Measurements from ENCODE around the gene CHCHD6. TPM values are rescaled to one million over a fixed set of nuclear protein-coding genes. Genes with fewer than 3 reads are reported as not detected.

Gene CHCHD6
- total and polyA plus RNA-seq, 2 of the 4 experiments (the other 2 are of a cell fraction): 18.8 to 28.9 TPM

DNA sequence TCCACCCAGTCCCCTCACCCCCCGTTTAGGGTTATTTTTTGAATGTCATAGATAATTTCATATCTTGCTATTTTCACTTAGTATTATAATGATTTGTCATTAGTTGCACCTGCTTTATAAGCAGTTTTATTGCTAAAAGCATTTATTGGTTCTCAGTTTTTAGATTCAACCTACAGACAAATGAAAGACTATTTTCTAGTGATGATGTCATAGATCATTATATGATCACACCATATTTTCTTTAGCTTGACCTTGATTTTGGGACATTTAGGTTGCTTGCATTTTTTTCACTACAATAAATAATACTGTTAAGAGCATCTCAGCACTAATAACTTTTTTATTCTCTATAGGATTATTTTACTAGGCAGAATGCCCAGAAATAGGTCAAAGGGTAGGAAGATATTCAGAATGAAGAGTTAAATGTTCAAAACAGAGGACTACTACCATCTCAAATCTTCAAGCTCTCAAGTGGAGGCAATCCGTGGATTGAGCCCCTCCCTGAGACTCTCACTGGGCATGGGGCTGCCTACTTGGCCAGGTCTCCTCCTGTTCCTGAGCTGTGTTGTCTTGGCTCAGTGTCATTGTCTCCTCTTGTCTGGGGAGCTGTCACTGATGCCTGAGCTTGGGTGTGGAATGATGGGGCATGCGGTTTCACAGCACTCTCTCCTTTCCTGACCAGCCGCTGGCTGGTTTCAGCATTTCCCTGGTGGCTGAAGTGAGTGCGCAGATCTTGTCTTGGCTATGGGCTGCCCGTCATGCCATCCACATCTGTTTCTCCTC lies 28.4 kb downstream of the CHCHD6 start:
- in situ Hi-C loops (cut with MboI; ENCODE audit: low sequenced_read_pairs): no loop called here
- BruUV-seq (replicated peaks): no TSS peak
- H4K5ac ChIP-seq (ENCODE audit: low read depth, low read length): no peak overlapping the region
- H3K9me1 ChIP-seq (ENCODE audit: insufficient read depth, low read length): peaks cover 12% of the 10 kb centered on the region; the same call in 1 of the 2 replicates
- no peak overlapping the region for H3K18ac ChIP-seq (ENCODE audit: low read depth, low read length)
- ATAC-seq (ENCODE audit: low read depth) (peak; percentile 61), DNase-seq (peak; percentile 52)
- peaks cover 2% of the 10 kb centered on the region; the same call in 1 of the 2 replicates for H3K4me1 ChIP-seq (ENCODE audit: control insufficient read depth, insufficient read depth, low read length)
- no peak overlapping the region for H3K4me3 ChIP-seq (ENCODE audit: insufficient read depth, low read depth, low read length)
- H2BK20ac ChIP-seq (ENCODE audit: low read depth, low read length): no peak overlapping the region
- H3K23ac ChIP-seq (ENCODE audit: low read depth, low read length): no peak overlapping the region
- peaks cover 4% of the 10 kb centered on the region for H3K36me3 ChIP-seq (ENCODE audit: control insufficient read depth, insufficient read depth, low read length)
- H4K91ac ChIP-seq (ENCODE audit: insufficient read depth, low read depth, low read length): no peak overlapping the region
- no peaks in the 10 kb centered on the region; a peak in 1 of 4 replicates for H3K79me1 ChIP-seq (ENCODE audit: low read depth in 1 of 2, low read length in 2 of 2)
- intact Hi-C loops (cut with micrococcal nuclease): no loop called here
- H2AK9ac ChIP-seq (replicated peaks; ENCODE audit: low read depth, low read length, poor library complexity): peak overlapping the region; percentile 89
- no peak overlapping the region for H2BK120ac ChIP-seq (ENCODE audit: low read depth, low read length)
- H4K8ac ChIP-seq (ENCODE audit: low read depth in 2 of 2, low read length in 2 of 2): no peak overlapping the region
- no peak overlapping the region for H3K4me2 ChIP-seq (ENCODE audit: low read depth, low read length)
- no peak overlapping the region for H2AFZ ChIP-seq (replicated peaks; ENCODE audit: low read length, poor library complexity)
- H3K27me3 ChIP-seq (ENCODE audit: control insufficient read depth, insufficient read depth, low read length): no peaks in the 10 kb centered on the region
- H3K56ac ChIP-seq (ENCODE audit: extremely low read depth, insufficient read depth, low read length): no peak overlapping the region
- dilution Hi-C loops (cut with HindIII; ENCODE audit: low sequenced_read_pairs, unreplicated experiment): no loop called here
- H4K20me1 ChIP-seq (ENCODE audit: insufficient read depth, low read length): no peaks in the 10 kb centered on the region
- H2AK5ac ChIP-seq (ENCODE audit: low read depth, low read length): no peak overlapping the region
- TF ChIP-seq CHD1 (IDR thresholded peaks at IDR 0.05; ENCODE audit: low read depth, low read length) (no peak), RFX5 (IDR thresholded peaks at IDR 0.05; ENCODE audit: low read depth, low read length) (no peak), RCOR1 (IDR thresholded peaks at IDR 0.05; ENCODE audit: insufficient replicate concordance, low read length) (no peak), FOS (IDR thresholded peaks at IDR 0.05; ENCODE audit: low read depth, low read length) (no peak)
- TF ChIP-seq, protein P1, sequence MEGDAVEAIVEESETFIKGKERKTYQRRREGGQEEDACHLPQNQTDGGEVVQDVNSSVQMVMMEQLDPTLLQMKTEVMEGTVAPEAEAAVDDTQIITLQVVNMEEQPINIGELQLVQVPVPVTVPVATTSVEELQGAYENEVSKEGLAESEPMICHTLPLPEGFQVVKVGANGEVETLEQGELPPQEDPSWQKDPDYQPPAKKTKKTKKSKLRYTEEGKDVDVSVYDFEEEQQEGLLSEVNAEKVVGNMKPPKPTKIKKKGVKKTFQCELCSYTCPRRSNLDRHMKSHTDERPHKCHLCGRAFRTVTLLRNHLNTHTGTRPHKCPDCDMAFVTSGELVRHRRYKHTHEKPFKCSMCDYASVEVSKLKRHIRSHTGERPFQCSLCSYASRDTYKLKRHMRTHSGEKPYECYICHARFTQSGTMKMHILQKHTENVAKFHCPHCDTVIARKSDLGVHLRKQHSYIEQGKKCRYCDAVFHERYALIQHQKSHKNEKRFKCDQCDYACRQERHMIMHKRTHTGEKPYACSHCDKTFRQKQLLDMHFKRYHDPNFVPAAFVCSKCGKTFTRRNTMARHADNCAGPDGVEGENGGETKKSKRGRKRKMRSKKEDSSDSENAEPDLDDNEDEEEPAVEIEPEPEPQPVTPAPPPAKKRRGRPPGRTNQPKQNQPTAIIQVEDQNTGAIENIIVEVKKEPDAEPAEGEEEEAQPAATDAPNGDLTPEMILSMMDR (conservative IDR thresholded peaks at IDR 0.05; ENCODE audit: low read depth, low read length): no peak
- TF ChIP-seq, protein P2, sequence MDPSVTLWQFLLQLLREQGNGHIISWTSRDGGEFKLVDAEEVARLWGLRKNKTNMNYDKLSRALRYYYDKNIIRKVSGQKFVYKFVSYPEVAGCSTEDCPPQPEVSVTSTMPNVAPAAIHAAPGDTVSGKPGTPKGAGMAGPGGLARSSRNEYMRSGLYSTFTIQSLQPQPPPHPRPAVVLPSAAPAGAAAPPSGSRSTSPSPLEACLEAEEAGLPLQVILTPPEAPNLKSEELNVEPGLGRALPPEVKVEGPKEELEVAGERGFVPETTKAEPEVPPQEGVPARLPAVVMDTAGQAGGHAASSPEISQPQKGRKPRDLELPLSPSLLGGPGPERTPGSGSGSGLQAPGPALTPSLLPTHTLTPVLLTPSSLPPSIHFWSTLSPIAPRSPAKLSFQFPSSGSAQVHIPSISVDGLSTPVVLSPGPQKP (IDR thresholded peaks at IDR 0.05; ENCODE audit: borderline replicate concordance, low read depth, low read length): no peak
- WGBS, 2 experiments (ENCODE audit: extremely low coverage in 2 of 2, insufficient read length in 1 of 2): no CpG with 5 or more reads among the region's 6 CpGs
- H2BK15ac ChIP-seq (ENCODE audit: low read depth, low read length): no peak overlapping the region
- no peak overlapping the region for H2BK5ac ChIP-seq (ENCODE audit: low read depth, low read length, poor library complexity, severe bottlenecking)
- H3K14ac ChIP-seq (replicated peaks; ENCODE audit: low read depth, low read length): no peak overlapping the region
- no peak overlapping the region for H3K9ac ChIP-seq (ENCODE audit: low read depth, low read length)
- H3K9me3 ChIP-seq (ENCODE audit: control insufficient read depth, insufficient read depth, low read length): no peaks in the 10 kb centered on the region
- CTCF ChIA-PET: no interaction called here
- POLR2A ChIA-PET (ENCODE audit: unreplicated experiment): no interaction called here
- H3K27ac ChIP-seq (ENCODE audit: insufficient read depth, low read length): no peak overlapping the region
- no peak overlapping the region for H3K4ac ChIP-seq (ENCODE audit: low read depth, low read length)

Measured in IMR-90 (cell line).